GM19467 (cell line): ENCODE results near the gene ATP6AP2.
"Not testable (repeated sequence)": the region's sequence is repeated elsewhere in the genome, so short reads cannot be mapped to it uniquely, and the experiment has no call there.

Experiments
- ATAC-seq: cut with Tn5 transposase; IDR thresholded peaks from one replicate; pipeline ENCODE4 v1.9.1; 2021; ENCODE audit warnings: mild to moderate bottlenecking, moderate library complexity; ENCODE audit not compliant: unreplicated experiment

The ATP6AP2 gene

DNA sequence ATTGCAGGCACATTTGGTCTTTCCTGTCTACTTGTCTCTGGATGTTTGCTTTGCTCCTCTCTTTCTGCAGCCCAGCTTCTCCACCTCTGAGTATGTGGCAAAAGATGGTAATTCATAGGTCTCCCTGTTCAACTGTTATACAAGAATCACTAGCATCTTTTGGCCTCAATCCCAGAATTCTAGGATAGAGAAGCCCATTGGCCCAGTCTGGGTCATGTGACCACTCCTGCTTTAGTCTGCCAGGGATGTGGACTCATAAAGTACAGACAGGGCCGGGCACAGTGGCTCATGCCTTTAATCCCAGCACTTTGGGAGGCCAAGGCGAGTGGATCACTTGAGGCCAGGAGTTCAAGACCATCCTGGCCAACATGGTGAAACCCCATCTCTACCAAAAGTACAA lies 5.4 kb upstream of the ATP6AP2 start:
- not testable (repeated sequence) for ATAC-seq

DNA sequence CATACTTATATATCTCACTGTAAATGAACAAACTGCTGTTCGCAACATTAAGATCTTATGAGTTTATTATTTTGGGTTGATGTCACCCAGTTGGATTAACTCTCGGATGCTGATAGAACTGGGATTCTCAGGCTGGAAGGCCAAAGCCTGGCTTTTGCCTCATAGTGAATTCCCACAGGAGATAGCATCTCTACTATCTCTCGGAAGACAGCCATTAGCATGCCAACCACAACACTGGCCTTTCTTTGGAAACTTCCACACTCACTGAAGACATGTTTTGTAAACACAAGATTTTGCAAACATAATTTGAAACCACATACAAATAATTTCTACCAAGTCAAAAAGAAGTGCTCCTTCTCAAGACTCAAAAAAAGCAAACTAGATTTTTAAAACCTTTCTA lies 4.5 kb upstream of the ATP6AP2 start:
- no peak for ATAC-seq

DNA sequence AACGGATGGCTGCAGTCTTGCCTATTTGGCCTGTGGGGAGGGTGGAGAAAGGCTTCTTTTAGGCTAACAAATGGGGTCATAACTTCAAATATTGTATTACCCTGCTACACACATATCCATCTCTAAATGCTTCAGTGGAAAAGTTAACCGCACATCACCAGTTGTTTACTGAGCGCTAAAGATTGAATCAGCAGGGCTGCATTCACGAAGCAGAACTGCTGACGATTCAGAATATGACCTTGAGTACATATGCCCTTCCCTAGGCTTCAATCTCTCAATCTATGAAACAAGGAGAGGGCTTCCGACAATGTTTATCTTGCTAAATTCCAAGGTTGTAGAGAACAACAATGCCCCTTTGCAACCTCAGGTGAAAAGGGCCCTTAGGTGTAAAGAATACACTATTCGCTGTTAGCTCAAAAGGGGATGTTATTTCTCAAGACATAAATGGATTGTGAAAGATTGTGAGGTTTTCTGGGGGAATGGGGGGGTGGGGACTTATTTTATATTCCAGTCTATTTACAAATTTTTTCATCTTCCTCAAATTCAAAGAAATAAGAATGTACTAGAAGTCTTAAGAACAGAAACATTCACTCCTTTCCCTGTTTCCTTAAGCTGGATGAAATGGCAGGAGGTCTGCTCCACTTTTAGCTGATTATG lies 2.6 kb upstream of the ATP6AP2 start:
- ATAC-seq, result no peak

DNA sequence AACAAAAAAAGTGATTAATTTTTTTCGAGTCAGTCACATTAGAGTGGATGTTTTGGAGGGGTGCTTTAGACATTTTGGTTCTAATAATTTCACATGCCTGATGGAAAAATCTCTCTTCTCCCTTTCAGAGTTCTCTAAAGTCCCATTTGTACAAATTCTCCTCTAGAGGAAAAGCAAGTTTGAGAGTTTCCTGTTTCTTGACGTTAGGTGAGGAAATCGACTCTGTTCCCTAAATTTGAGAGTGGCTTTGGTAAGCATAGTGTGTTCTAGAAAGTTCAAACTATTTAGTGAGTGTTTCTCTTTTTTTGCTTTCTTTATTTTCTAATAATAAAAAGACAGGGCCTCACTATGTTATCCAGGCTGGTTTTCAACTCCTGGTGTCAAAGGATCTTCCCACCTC lies 1.6 kb upstream of the ATP6AP2 start:
- ATAC-seq, result no peak

DNA sequence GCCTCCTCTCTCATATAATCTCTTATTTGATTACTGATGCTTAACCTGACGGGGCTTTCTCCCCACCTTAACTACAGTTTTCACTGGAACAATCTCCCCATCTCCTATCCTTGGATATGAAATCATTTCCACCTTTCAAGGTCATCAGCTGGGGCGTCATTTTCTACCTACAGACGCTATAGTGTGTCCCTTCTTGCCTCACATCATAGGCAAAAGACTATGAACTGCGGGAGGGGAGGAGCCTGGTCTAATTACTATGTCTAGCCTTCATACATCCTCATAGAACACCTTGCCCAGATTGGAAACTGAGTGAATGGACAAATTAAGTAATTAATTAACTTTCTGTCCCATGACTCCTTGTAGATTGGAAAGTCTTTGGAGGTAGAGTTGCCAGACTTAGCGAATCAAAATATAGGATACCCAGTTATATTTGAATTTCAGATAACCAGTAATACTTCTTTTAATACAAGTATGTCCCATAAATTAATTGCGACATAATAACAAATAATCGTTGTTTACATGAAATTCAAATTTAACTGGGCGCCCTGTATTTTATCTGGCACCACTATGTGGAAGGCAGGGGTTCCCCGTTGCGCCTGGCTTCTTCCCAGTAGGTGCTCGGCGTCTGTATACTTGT lies 752 bp upstream of the ATP6AP2 start:
- no peak for ATAC-seq

DNA sequence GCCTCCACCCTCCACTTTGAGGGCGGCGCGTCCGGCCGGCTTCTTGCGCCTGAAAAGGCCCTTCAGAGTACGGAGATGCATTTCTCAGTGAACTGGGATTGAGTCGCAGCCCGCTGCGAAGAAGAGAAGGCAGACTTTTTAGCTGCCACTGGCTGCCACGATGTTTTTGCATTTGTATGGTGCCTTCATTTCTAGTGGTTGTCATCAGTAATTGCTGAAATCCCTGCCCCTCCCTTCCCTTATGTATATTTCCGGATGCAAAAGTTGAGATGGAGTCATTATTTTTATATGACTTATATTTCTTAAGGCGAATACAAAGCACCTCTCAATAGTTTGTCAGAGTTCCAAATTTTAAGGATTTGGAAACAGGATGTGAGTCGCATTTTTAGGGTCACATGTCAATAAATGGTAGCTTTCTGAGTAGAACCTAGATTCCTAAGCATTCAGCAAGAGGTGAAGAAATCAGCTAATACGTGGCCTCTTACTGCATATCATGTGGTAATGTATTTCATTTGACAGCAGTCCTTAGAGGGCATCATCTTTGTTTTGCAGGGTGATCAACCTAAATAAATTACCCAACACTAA lies 658 bp downstream of the ATP6AP2 start:
- ATAC-seq, result no peak

DNA sequence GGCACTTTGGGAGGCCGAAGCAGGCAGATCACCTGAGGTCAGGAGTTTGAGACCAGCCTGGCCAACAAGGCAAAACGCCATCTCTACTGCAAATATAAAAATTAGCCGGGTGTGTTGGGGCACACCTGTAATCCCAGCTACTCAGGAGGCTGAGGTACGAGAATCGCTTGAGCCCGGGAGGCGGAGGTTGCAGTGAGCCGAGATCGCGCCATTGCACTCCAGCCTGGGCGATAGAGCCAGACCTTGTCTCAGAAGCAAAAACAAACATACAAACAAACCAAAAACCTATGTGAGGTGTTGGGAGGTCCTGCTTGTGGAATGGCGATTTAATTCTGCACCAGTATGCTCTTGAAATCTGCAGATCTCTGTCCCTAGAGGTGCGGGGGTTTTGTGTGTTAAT lies 1.4 kb downstream of the ATP6AP2 start:
- not testable (repeated sequence) for ATAC-seq

DNA sequence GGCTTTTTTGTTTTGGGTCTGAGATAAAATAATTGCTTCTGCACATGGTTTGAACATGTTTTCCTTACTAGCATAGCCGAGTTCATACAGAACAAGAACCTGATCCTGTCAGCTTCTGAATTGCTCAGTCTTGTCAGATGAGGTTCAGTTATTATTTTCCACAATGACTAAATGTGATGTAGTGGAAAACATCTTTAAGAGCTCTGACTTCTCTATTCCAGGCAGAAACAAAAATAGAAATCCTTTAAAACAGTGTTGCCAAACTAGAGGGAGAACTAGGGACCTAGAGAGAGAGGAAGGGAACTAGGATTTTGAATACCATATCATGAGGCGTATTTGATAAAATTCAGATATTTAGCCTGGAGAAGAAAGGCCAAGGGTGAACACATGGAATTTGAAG lies 2.0 kb downstream of the ATP6AP2 start:
- ATAC-seq, result no peak

DNA sequence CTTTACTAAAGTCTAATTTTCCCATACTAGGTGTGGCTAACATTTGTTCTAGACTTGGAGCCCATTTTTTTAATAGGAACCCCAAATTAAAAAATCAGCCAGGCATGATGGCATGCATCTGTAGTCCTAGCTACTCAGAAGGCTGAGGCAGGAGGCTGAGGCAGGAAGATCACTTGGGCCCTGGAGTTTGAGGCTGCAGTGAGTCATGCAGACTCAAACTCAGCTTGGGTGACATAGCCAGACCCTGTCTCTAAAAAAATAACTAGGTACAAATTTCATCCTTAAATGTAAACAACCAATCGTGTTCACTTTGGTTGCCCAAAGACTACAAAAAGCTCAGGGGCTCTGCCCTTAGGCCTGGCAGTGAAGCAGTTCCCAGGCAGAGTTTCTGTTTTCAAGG lies 6.9 kb downstream of the ATP6AP2 start:
- ATAC-seq, result not testable (repeated sequence)

DNA sequence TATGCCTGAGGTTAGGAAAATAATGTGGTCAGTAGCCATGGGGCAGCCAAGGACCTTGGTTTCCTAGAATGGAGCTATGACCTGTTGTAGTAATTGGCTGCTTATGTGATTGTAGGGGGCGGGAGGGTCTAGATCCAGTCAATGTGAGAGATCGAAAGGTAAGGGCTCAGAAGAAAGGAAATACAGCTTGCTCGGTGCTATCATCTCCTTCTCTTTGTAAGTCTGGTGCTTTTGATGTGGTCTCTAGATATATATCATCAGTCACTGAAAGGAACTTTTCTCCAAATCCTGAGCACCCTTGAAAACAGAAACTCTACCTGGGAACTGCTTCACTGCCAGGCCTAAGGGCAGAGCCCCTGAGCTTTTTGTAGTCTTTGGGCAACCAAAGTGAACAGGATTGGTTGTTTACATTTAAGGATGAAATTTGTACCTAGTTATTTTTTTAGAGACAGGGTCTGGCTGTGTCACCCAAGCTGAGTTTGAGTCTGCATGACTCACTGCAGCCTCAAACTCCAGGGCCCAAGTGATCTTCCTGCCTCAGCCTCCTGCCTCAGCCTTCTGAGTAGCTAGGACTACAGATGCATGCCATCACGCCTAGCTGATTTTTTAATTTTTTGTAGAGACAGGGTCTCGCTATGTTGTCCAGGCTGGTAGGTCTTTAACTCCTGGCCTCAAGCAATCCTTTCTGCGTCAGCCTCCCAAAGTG lies 9.0 kb downstream of the ATP6AP2 start:
- ATAC-seq, result not testable (repeated sequence)

DNA sequence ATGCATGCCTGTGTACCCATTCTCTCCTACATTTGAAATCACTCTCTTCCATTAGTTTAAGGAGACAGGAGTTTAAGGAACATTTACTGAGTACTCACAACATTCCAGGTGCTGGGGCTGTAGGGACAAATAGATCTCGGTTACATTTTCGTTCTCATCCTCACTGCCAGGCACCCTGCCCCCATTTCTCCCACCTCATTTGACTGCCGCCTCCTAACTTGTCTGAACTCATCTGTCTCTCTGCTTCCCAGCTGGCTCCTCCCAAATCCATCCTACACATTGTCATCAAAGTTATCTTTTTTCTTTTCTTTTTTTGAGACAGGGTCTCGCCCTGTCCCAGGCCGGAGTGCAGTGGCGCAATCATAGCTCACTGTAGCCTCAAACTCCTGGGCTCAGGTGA lies 22.7 kb downstream of the ATP6AP2 start:
- no peak for ATAC-seq

DNA sequence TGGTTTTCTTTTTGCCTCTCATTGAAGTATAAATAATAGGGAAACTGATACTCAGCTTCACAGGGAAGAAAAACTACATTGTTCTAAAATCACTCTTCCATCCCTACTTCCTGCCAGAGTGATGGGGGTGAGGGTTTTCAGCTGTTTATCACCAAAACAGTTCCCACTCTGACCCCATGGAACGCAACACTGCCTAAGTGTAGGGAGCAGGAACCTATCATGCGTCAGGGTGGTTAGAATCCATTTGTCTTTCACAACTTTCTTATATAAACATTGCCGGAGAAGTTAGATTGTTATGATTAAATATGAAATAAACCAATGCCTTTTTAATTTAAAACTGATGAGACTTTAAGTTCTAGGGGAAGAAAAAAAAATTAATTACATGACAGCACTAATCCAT lies 26.6 kb downstream of the ATP6AP2 start:
- no peak for ATAC-seq

DNA sequence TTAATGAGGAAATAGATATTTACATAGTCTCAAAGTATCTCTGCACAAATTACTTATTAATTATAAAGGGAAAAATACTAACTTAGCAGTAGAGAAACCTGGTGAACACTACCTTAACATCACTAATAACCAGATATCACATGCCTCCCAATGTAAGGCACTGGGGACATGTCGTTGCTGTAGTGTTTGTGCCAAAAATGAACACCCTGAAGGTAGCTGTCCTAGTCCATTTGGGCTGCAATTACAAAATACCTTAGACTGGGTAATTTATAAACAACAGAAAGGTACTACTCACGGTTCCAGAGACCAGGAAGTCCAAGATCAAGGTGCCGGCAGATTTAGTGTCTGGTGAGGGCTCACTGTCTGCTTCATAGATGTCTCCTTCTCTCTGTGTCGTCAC lies 31.7 kb downstream of the ATP6AP2 start:
- ATAC-seq, result no peak

DNA sequence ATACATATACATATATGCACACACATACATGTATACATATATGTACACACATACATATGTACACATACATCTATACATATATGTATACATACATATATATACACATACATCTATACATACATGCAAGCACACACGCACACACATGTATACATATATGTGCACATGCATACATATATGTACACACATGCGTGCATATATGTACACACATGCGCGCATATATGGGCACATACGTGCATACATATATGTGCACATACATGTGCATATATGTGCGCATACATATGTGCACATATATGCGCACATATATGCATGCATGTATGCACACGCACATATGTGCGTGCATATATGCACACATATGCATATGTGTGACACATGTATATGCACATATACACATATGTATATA lies 35.2 kb downstream of the ATP6AP2 start:
- ATAC-seq, result no peak

DNA sequence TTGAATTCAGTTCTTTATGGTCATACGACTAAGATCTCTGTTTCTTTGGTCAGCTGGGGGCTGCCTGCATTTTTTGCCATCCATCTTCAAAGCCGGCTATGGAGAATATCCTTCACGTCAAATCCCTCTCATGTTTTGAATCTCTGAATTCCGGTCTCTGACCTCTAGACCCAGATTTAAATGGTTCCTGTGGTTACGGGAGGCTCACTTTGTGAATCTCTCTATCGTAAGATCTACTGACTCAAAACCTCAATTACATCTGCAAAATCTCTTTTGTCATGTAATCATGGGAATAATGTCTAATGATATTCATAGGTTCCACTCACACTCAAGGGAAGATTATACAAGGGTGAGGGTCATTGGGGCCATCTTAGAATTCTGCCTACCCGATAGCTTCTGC lies 36.8 kb downstream of the ATP6AP2 start:
- ATAC-seq, result no peak

DNA sequence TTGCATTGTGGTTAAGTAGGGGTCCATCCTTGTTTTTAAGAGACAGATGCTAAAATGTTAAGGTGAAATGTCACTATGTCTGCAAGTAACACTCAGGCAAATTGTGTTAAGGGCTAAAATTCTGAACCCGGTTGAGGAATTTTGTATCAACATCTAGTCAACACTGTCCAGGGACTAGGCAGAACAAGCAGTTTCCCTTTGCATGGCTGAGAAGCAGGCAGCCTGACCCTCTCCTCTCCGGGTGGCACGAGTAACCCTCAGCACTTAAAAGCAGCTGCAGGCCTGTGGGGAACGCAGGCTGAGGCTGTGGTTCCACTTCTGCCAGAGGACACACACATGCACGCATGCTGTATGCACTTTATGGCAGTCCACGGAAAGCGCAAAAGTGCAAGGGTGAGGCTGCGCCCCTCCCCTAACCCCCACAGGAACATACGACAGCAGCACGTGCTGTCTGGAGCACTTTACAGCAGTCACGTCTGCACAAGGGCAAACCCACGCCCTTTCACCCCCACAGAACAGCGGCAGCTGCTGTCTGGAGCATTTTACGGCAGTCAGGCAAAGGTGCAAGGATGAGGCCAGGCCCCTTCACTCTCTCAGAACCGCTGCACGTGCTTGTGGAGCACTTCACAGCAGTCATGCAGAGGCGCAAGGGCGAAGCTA lies 41.8 kb downstream of the ATP6AP2 start:
- no peak for ATAC-seq

DNA sequence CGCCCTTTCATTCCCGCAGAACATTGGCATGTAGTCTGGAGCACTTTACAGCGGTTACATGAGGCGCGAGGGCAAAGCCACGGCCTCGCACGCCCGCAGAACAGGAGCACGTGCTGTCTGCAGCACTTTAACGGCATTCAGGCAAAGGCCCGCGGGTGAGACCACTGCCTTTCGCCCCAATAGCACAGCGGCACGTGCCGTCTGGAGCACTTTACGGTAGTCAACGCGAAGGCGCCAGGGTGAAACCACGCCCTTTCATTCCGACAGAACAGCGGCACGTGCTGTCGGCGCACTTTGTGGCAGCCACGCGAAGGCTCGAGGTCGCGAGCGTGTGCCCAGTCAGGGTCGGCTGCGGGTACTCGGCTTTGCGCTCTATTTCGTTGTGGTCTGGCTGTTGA lies 42.4 kb downstream of the ATP6AP2 start, which contains the start of gene MPC1L:
Gene MPC1L, plus strand, starts transcription at position 290 of the 398 bp plus-strand sequence. CDS start 138 bp downstream, outside the sequence.
- no peak for ATAC-seq

DNA sequence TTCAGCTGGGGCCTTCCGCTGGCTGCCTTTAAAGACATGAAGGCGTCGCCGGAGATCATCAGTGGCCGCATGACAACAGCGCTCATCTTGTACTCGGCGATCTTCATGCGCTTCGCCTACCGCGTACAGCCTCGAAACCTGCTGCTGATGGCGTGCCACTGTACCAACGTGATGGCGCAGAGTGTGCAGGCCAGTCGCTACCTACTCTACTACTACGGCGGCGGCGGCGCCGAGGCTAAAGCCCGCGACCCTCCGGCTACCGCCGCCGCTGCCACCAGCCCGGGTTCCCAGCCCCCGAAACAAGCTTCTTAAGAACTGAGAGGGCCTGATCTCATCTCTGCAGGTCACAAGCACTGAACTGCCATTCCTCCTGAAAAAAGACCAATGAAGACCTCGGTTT lies 42.9 kb downstream of the ATP6AP2 start:
- ATAC-seq, result no peak

DNA sequence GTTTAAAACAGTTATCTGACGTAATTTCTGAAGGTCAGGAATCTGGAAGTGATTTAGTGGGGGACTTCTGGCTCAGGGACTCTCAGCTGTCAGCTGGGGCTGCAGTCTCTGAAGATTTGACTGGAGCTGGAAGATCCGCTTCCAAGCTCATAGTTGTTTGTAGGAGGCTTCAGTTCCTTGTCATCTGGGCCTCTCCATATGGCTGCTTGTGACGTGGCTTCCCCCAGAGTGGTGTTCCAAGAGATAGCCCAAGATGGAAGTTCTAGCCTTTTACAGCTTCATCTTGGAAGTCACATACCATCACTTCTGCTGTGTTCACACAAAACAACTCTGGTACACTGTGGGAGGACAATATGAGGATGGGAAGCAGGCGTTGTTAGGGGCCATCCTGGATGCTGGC lies 44.5 kb downstream of the ATP6AP2 start:
- ATAC-seq, result no peak

DNA sequence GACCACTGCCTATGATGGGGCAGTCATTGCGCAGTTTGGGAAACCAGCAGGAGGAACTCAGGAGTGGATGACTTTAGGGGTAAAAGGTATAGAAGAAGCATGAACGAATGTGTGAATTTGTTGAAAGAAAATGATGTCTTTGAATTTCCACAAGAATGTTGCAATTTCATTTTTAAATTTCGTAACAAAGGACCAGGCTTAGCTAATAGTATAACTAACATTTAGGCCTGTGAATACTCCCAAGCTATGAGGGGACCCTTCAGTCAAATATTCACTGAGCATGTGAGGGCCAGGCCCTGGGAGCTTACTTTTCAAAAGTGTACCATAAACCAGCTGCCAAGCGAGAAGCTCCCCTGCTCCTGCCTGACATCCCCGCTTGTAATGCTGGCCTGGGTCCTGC lies 47.7 kb downstream of the ATP6AP2 start:
- no peak for ATAC-seq

DNA sequence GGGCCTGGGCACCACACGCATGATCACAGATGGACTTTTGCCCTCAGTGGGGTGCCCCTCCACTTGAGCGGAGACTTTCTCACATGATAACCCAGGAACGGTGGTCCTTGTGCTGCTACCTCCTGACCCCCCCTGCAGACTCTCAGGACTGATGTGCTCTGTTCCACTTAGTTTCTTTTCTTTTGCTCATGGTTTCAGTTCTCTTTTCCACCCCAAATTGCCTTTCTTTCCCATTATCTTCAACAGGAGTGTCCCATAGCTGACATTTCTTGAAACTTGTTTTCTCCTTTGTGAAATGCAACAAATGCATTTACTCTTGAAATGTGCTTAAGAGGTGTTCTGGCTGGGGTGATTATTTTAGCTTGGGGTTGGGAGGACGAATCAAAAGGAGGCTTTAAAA lies 51.4 kb downstream of the ATP6AP2 start:
- no peak for ATAC-seq
